ENCODE data around the gene RPE65. TPM values are rescaled to one million over a fixed set of nuclear protein-coding genes. Genes with fewer than 3 reads are reported as not detected.
"Not testable (repeated sequence)": the region's sequence is repeated elsewhere in the genome, so short reads cannot be mapped to it uniquely, and the experiment has no call there.

Gene RPE65
- polyA plus RNA-seq, 2 donors = 0.01 TPM; not detected in 1

DNA sequence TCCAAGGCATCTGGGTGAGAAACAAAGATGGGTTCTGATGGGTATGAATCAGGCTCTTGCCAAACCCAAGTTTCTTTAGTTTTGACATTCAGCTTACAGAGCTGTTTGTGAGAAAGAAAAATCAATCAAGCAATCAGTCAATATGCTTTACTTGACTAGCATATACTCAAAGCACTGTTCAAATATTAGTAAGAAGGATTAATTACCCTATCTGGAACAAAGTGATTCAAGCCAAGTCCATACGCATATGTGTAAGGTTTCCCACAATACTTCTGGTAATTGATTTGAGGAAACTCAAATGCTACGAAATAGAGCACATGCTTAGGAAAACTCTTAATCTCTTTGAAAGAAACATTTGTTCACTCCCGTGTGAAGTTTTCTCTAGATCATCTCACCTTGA is 18.7 kb downstream of the RPE65 start:
- 60 to 80% methylated on average over 3 of the region's 3 CpGs for WGBS, 2 donors
- H3K27ac ChIP-seq (ENCODE audit: low read depth in 2 of 2, low read length in 1 of 2) = no peak overlapping the region

DNA sequence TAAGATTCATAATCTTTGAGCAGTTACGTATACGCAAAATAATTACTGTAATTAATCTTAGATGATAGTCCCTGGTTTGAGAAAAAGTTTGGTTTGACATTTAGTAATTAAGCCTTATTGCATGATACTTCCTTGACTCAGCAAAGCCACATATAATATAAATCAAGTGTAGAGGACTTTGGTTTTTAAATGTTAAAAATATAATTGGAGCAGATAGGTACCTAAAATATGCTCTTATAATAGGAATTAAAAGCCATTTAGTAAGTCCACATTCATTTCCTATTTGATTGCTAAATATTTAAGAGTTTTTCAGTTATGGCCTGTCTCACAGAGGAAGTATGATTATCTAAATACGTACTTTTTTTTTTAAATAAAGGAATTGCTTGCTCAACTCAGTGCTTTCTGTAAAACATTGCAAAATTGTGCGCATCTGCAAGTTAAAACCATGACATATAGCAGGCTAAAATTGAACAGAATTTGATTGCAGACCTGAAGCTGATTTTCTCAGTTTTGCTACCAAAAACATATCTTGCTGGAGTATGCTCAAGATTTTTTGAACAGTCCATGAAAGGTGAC is 20.4 kb downstream of the RPE65 start:
- 85 to 86% methylated on average over 4 of the region's 4 CpGs for WGBS, 2 donors
- Histone ChIP-seq H3K9me3 (ENCODE audit: control insufficient read depth in 2 of 2, insufficient read depth in 1 of 2, low read depth in 1 of 2, low read length in 1 of 2) (no peaks in the 10 kb centered on the region), H3K4me3 (ENCODE audit: low read depth in 1 of 2, low read length in 2 of 2) (no peak overlapping the region), H3K27me3 (ENCODE audit: control insufficient read depth in 1 of 2, insufficient read depth in 2 of 2, low read length in 2 of 2) (no peaks in the 10 kb centered on the region), H3K4me1 (ENCODE audit: control insufficient read depth in 2 of 2, insufficient read depth in 2 of 2, low read length in 1 of 2) (no peaks in the 10 kb centered on the region), H3K27ac (ENCODE audit: low read depth in 2 of 2, low read length in 1 of 2) (no peak overlapping the region), H3K36me3 (ENCODE audit: control insufficient read depth in 2 of 2, insufficient read depth in 2 of 2, low read length in 1 of 2) (no peaks in the 10 kb centered on the region)

More for the DNA sequence above, 18.7 kb downstream of the RPE65 start:
- no peaks in the 10 kb centered on the region for H3K4me1 ChIP-seq (ENCODE audit: control insufficient read depth in 2 of 2, insufficient read depth in 2 of 2, low read length in 1 of 2)
- H3K9me3 ChIP-seq (ENCODE audit: control insufficient read depth in 2 of 2, insufficient read depth in 1 of 2, low read depth in 1 of 2, low read length in 1 of 2) = no peaks in the 10 kb centered on the region
- no peaks in the 10 kb centered on the region for H3K36me3 ChIP-seq (ENCODE audit: control insufficient read depth in 2 of 2, insufficient read depth in 2 of 2, low read length in 1 of 2)
- H3K27me3 ChIP-seq (ENCODE audit: control insufficient read depth in 1 of 2, insufficient read depth in 2 of 2, low read length in 2 of 2) = no peaks in the 10 kb centered on the region
- no peak overlapping the region for H3K4me3 ChIP-seq (ENCODE audit: low read depth in 1 of 2, low read length in 2 of 2)

DNA sequence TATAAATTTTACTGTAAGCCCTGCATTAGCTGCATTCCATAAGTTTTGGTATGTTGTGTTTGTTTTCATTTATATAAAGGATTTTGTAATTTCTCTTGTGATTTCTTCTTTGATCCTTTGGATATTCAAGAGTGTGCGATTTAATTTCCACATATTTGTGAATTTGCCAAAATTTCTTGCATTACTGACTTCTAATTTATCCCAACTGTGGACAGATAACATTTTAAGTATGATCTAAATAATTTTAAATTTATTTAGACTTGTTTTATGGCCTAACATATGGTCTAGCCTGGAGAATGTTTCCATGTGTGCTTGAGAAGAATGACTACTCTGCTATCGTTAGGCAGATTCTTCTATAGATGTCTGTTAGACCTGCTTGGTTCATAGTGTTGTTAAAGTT is 23.2 kb downstream of the RPE65 start:
- 82 to 83% methylated on average over 2 of the region's 2 CpGs for WGBS, 2 donors
- no peaks in the 10 kb centered on the region for H3K9me3 ChIP-seq (ENCODE audit: control insufficient read depth in 2 of 2, insufficient read depth in 1 of 2, low read depth in 1 of 2, low read length in 1 of 2)
- H3K36me3 ChIP-seq (ENCODE audit: control insufficient read depth in 2 of 2, insufficient read depth in 2 of 2, low read length in 1 of 2) = no peaks in the 10 kb centered on the region
- no peaks in the 10 kb centered on the region for H3K4me1 ChIP-seq (ENCODE audit: control insufficient read depth in 2 of 2, insufficient read depth in 2 of 2, low read length in 1 of 2)
- H3K4me3 ChIP-seq (ENCODE audit: low read depth in 1 of 2, low read length in 2 of 2) = no peak overlapping the region
- H3K27ac ChIP-seq (ENCODE audit: low read depth in 2 of 2, low read length in 1 of 2) = no peak overlapping the region
- H3K27me3 ChIP-seq (ENCODE audit: control insufficient read depth in 1 of 2, insufficient read depth in 2 of 2, low read length in 2 of 2) = no peaks in the 10 kb centered on the region

DNA sequence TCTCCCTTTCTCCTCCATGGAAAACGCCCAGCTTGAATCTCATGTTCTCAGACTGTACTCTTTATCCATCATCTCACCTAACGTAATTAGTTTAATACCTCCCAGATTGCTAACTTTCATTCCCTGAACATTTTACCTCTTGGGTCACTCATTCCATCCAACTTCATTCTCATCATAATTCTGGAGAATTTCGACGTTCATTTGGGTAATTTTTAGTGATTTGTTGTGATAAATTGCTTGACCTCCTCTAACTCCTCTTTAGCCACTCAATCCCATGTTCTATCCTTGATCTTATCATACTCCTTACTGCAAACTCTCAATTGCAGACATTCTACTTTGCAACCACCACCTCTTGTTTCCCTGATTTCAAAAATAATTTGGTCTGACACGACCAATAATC is 28.4 kb downstream of the RPE65 start:
- no peaks in the 10 kb centered on the region for H3K4me1 ChIP-seq (ENCODE audit: control insufficient read depth in 2 of 2, insufficient read depth in 2 of 2, low read length in 1 of 2)
- no peaks in the 10 kb centered on the region for H3K9me3 ChIP-seq (ENCODE audit: control insufficient read depth in 2 of 2, insufficient read depth in 1 of 2, low read depth in 1 of 2, low read length in 1 of 2)
- no peak overlapping the region for H3K4me3 ChIP-seq (ENCODE audit: low read depth in 1 of 2, low read length in 2 of 2)
- no peaks in the 10 kb centered on the region for H3K27me3 ChIP-seq (ENCODE audit: control insufficient read depth in 1 of 2, insufficient read depth in 2 of 2, low read length in 2 of 2)
- no peaks in the 10 kb centered on the region for H3K36me3 ChIP-seq (ENCODE audit: control insufficient read depth in 2 of 2, insufficient read depth in 2 of 2, low read length in 1 of 2)
- 86 to 87% methylated on average over 5 of the region's 5 CpGs for WGBS, 2 donors
- no peak overlapping the region for H3K27ac ChIP-seq (ENCODE audit: low read depth in 2 of 2, low read length in 1 of 2)

DNA sequence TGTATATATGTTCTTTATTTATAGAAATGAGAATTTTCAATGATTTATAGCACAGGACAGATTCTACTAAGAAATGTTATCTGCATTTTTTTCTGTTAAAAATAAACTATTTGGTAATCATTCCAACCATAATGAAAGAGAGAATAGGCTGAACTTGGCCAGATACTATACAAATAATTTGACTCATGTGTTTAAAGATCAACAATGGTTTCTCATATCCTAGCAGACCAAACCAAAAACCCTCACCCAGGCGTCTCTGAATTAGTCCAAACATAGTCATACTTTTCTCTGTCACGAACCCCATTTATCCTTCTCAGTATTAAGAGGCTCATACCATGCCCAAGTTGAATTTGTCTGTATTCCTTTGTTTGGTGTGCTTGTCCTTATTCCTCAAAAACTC is 40.3 kb downstream of the RPE65 start:
- 61 to 73% methylated on average over 2 of the region's 2 CpGs for WGBS, 2 donors
- Histone ChIP-seq H3K4me3 (ENCODE audit: low read depth in 1 of 2, low read length in 2 of 2) (no peak overlapping the region), H3K4me1 (ENCODE audit: control insufficient read depth in 2 of 2, insufficient read depth in 2 of 2, low read length in 1 of 2) (no peaks in the 10 kb centered on the region), H3K36me3 (ENCODE audit: control insufficient read depth in 2 of 2, insufficient read depth in 2 of 2, low read length in 1 of 2) (no peaks in the 10 kb centered on the region), H3K27me3 (ENCODE audit: control insufficient read depth in 1 of 2, insufficient read depth in 2 of 2, low read length in 2 of 2) (no peaks in the 10 kb centered on the region), H3K9me3 (ENCODE audit: control insufficient read depth in 2 of 2, insufficient read depth in 1 of 2, low read depth in 1 of 2, low read length in 1 of 2) (no peaks in the 10 kb centered on the region), H3K27ac (ENCODE audit: low read depth in 2 of 2, low read length in 1 of 2) (no peak overlapping the region)

DNA sequence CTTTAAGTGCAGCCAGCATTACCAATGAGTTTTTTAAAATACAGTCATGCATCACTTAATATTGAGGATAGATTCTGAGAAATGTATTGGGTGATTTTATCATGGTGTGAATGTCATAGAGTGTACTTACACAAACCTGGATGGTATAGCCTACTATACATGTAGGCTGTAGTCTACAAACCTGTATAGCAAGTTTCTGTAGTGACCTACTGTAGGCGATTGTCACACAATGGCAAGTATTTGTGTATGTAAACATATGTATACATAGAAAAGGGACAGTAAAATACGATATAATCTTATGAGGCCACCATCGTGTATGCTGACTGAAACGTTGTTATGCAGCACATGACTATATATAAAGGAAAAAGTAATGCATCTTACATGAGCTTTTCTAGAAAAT is 48.2 kb downstream of the RPE65 start:
- no peak overlapping the region for H3K27ac ChIP-seq (ENCODE audit: low read depth in 2 of 2, low read length in 1 of 2)
- H3K4me1 ChIP-seq (ENCODE audit: control insufficient read depth in 2 of 2, insufficient read depth in 2 of 2, low read length in 1 of 2) = no peaks in the 10 kb centered on the region
- H3K27me3 ChIP-seq (ENCODE audit: control insufficient read depth in 1 of 2, insufficient read depth in 2 of 2, low read length in 2 of 2) = no peaks in the 10 kb centered on the region
- 41 to 53% methylated on average over 4 of the region's 4 CpGs for WGBS, 2 donors
- no peaks in the 10 kb centered on the region for H3K9me3 ChIP-seq (ENCODE audit: control insufficient read depth in 2 of 2, insufficient read depth in 1 of 2, low read depth in 1 of 2, low read length in 1 of 2)
- H3K4me3 ChIP-seq (ENCODE audit: low read depth in 1 of 2, low read length in 2 of 2) = no peak overlapping the region
- H3K36me3 ChIP-seq (ENCODE audit: control insufficient read depth in 2 of 2, insufficient read depth in 2 of 2, low read length in 1 of 2) = no peaks in the 10 kb centered on the region

DNA sequence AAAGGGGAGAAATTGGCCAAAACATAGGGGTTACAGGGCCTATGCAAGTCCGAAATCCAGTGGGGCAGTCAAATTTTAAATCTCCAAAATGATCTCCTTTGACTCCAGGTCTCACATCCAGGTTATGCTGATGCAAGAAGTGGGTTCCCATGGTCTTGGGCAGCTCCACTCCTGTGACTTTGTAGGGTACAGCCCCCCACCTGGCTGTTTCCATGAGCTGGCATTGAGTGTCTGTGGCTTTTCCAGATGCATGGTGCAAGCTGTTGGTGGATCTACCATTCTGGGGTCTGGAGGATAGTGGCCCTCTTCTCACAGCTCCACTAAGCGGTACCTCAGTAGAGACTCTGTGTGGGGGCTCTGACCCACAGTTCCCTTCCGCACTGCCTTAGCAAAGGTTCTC is 54.2 kb downstream of the RPE65 start:
- not testable (repeated sequence) for H3K9me3 ChIP-seq (ENCODE audit: control insufficient read depth in 2 of 2, insufficient read depth in 1 of 2, low read depth in 1 of 2, low read length in 1 of 2); H3K36me3 ChIP-seq (ENCODE audit: control insufficient read depth in 2 of 2, insufficient read depth in 2 of 2, low read length in 1 of 2); H3K27ac ChIP-seq (ENCODE audit: low read depth in 2 of 2, low read length in 1 of 2); H3K4me1 ChIP-seq (ENCODE audit: control insufficient read depth in 2 of 2, insufficient read depth in 2 of 2, low read length in 1 of 2); H3K27me3 ChIP-seq (ENCODE audit: control insufficient read depth in 1 of 2, insufficient read depth in 2 of 2, low read length in 2 of 2); H3K4me3 ChIP-seq (ENCODE audit: low read depth in 1 of 2, low read length in 2 of 2)
- 94 to 97% methylated on average over 3 of the region's 3 CpGs for WGBS, 2 donors

DNA sequence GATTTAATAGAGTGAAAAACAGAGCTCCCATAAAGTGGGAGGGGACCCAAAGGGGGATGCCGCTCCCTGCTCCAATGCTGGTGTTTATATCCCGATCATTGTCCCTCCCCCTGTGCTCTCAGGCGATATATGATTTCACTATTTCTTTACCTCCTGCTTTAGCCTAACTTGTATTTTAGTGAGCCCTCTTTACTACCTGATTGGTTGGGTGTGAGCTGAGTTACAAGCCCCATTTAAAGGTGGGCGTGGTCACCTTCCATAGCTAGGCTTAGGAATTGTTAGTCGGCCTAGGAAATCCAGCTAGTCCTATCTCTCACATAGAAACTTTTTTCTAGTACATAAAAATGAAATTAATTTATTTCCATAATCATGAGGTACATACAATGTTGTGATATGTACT is 57.3 kb downstream of the RPE65 start:
- not testable (repeated sequence) for H3K36me3 ChIP-seq (ENCODE audit: control insufficient read depth in 2 of 2, insufficient read depth in 2 of 2, low read length in 1 of 2); H3K27me3 ChIP-seq (ENCODE audit: control insufficient read depth in 1 of 2, insufficient read depth in 2 of 2, low read length in 2 of 2); H3K27ac ChIP-seq (ENCODE audit: low read depth in 2 of 2, low read length in 1 of 2); H3K4me3 ChIP-seq (ENCODE audit: low read depth in 1 of 2, low read length in 2 of 2); H3K9me3 ChIP-seq (ENCODE audit: control insufficient read depth in 2 of 2, insufficient read depth in 1 of 2, low read depth in 1 of 2, low read length in 1 of 2); H3K4me1 ChIP-seq (ENCODE audit: control insufficient read depth in 2 of 2, insufficient read depth in 2 of 2, low read length in 1 of 2)
- 86 to 87% methylated on average over 5 of the region's 5 CpGs for WGBS, 2 donors

DNA sequence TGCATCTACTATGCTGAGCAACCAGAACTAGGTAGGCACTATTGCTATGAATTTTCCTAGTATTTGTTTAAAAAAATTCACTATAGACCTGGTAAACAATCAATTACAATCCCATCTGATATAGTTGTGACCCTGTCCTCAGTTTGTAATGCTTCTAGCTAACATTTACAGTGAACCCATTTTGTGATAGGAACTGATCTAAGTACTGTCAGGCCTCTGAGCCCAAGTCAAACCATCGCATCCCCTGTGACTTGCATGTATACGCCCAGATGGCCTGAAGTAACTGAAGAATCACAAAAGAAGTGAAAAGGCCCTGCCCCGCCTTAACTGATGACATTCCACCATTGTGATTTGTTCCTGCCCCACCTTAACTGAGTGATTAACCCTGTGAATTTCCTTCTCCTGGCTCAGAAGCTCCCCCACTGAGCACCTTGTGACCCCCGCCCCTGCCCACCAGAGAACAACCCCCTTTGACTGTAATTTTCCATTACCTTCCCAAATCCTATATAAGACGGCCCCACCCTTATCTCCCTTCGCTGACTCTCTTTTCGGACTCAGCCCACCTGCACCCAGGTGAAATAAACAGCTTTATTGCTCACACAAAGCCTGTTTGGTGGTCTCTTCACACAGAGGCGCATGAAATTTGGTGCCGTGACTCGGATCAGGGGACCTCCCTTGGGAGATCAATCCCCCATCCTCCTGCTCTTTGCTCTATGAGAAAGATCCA is 63.8 kb downstream of the RPE65 start:
- WGBS, 2 donors = 83 to 88% methylated on average over 9 to 10 of the region's 10 CpGs
- not testable (repeated sequence) for H3K4me1 ChIP-seq (ENCODE audit: control insufficient read depth in 2 of 2, insufficient read depth in 2 of 2, low read length in 1 of 2); H3K27me3 ChIP-seq (ENCODE audit: control insufficient read depth in 1 of 2, insufficient read depth in 2 of 2, low read length in 2 of 2); H3K9me3 ChIP-seq (ENCODE audit: control insufficient read depth in 2 of 2, insufficient read depth in 1 of 2, low read depth in 1 of 2, low read length in 1 of 2); H3K4me3 ChIP-seq (ENCODE audit: low read depth in 1 of 2, low read length in 2 of 2); H3K36me3 ChIP-seq (ENCODE audit: control insufficient read depth in 2 of 2, insufficient read depth in 2 of 2, low read length in 1 of 2)
- H3K27ac ChIP-seq (ENCODE audit: low read depth in 2 of 2, low read length in 1 of 2) = peak overlapping the region in 1 of 2 donors; percentile 4

DNA sequence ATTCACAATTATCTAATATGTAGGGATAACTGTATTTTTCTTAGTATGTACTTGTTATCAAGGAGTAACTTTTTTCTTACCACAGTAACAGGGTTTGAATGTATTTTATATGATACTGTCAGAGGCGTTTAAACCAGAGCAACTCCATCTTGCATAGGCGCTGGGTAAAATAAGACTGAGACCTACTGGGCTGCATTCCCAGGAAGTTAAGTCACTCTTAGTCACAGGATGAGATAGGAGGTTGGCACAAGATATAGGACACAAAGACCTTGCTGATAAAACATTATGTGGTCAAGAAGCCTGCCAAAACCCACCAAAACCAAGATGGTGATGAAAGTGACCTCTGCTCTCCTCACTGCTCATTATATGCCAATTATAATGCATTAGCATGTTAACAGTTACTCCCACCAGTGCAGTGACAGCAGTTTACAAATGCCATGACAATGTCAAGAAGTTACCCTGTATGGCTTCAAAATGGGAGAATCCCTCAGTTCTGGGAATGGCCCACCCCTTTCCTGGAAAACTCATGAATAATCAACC is 64.8 kb downstream of the RPE65 start:
- 55 to 63% methylated on average over 2 of the region's 2 CpGs for WGBS, 2 donors
- Histone ChIP-seq H3K36me3 (ENCODE audit: control insufficient read depth in 2 of 2, insufficient read depth in 2 of 2, low read length in 1 of 2) (no peaks in the 10 kb centered on the region), H3K27me3 (ENCODE audit: control insufficient read depth in 1 of 2, insufficient read depth in 2 of 2, low read length in 2 of 2) (no peaks in the 10 kb centered on the region), H3K4me3 (ENCODE audit: low read depth in 1 of 2, low read length in 2 of 2) (no peak overlapping the region), H3K27ac (ENCODE audit: low read depth in 2 of 2, low read length in 1 of 2) (peak overlapping the region; percentile 63 to 68), H3K9me3 (ENCODE audit: control insufficient read depth in 2 of 2, insufficient read depth in 1 of 2, low read depth in 1 of 2, low read length in 1 of 2) (peaks cover 0 to 2% of the 10 kb centered on the region in 2 donors), H3K4me1 (ENCODE audit: control insufficient read depth in 2 of 2, insufficient read depth in 2 of 2, low read length in 1 of 2) (peaks cover 0 to 2% of the 10 kb centered on the region in 2 donors)

Data from esophagus (tissue), 2 donors.